Fibroblast of the aortic adventitia (primary cell): ENCODE measurements around the gene LUC7L3. TPM values are rescaled to one million over a fixed set of nuclear protein-coding genes. Genes with fewer than 3 reads are reported as not detected.

Source experiments
- DNase-seq: peaks from one replicate; pipeline ENCODE4 v3.0.0-alpha.2; 2010; ENCODE audit warnings: low read depth
- H3K4me3 ChIP-seq: 2 replicates; pipeline ENCODE4 v1.5.1; 2011; ENCODE audit warnings: low read depth, mild to moderate bottlenecking, control low read depth, low read length, moderate library complexity
- CTCF ChIP-seq: IDR thresholded peaks from 2 replicates; pipeline ENCODE4 v1.5.1; 2011; ENCODE audit warnings: mild to moderate bottlenecking, low read length, control low read depth, inconsistent platforms; ENCODE audit not compliant: insufficient read depth
- total RNA-seq: library from RNA; depleted of rRNA; stranded (reverse); fragments of >200 nt; gene quantifications from 2 replicates; pipeline ENCODE4 v1.2.3, GENCODE V29; 2012; ENCODE audit warnings: low replicate concordance

LUC7L3 gene
- total RNA-seq, 1 donor = 30.2 TPM

GRCh38 chr17:50758524-50758923, 39.1 kb downstream of the LUC7L3 start:
- H3K4me3 ChIP-seq = no peak overlapping the region
- no peak for DNase-seq
- TF ChIP-seq CTCF = no peak

GRCh38 chr17:50758989-50759544, 39.7 kb downstream of the LUC7L3 start:
- TF ChIP-seq CTCF = no peak
- no peak overlapping the region for H3K4me3 ChIP-seq
- DNase-seq = no peak

- DNase-seq = no peak
- TF ChIP-seq CTCF = no peak
- no peak overlapping the region for H3K4me3 ChIP-seq
These were observed 42.8 kb downstream of the LUC7L3 start for GRCh38 chr17:50762177-50762576.

- no peak overlapping the region for H3K4me3 ChIP-seq
- no peak for DNase-seq
- no peak for TF ChIP-seq CTCF
These were observed 44.5 kb downstream of the LUC7L3 start for GRCh38 chr17:50763716-50764475.

- H3K4me3 ChIP-seq = no peak overlapping the region
- no peak for DNase-seq
- no peak for TF ChIP-seq CTCF
These were observed 45.3 kb downstream of the LUC7L3 start for GRCh38 chr17:50764734-50765149.

- DNase-seq = no peak
- no peak overlapping the region for H3K4me3 ChIP-seq
- no peak for TF ChIP-seq CTCF
These were observed 46.2 kb downstream of the LUC7L3 start for GRCh38 chr17:50765454-50766221.
